ENCODE data around the gene CHAC1. TPM values are rescaled to one million over a fixed set of nuclear protein-coding genes. Genes with fewer than 3 reads are reported as not detected.

Gene CHAC1
- total RNA-seq, 1 experiment from 2014 or later: 48.7 TPM

- no peak overlapping the region for H2BK120ac ChIP-seq (ENCODE audit: low read depth, low read length, poor library complexity, severe bottlenecking)
- H3K27ac Mint-ChIP-seq: no peak overlapping the region
- H3K36me3 Mint-ChIP-seq (ENCODE audit: insufficient read depth in 1 of 3, low read depth in 3 of 3): no peaks in the 10 kb centered on the region; a peak in 1 of 7 replicates
- H3K79me2 ChIP-seq (ENCODE audit: insufficient read depth, low read length): no peaks in the 10 kb centered on the region
- H3K4ac ChIP-seq (ENCODE audit: low read depth, low read length): no peak overlapping the region
- no peak overlapping the region for H3K14ac ChIP-seq (ENCODE audit: insufficient read depth, low read length)
- no peak overlapping the region for H3K56ac ChIP-seq (ENCODE audit: insufficient read length, low read depth, low read length)
- no peak overlapping the region for H2AK5ac ChIP-seq (ENCODE audit: insufficient read length, low read length)
- H4K91ac ChIP-seq (ENCODE audit: insufficient read length, low read depth, low read length): no peak overlapping the region
- H4K5ac ChIP-seq (ENCODE audit: insufficient read length, low read depth, low read length): no peak overlapping the region
- H3T11ph ChIP-seq (ENCODE audit: low read length): no peak overlapping the region
- no peaks in the 10 kb centered on the region for H3K79me1 ChIP-seq (ENCODE audit: insufficient read depth, low read depth, low read length, poor library complexity, severe bottlenecking)
- H3K4me1 Mint-ChIP-seq: peaks cover 22 to 26% of the 10 kb centered on the region in 2 experiments
- no peaks in the 10 kb centered on the region for H4K20me1 ChIP-seq (ENCODE audit: control insufficient read depth, insufficient read depth, insufficient read length)
- no peak overlapping the region for H2BK12ac ChIP-seq (ENCODE audit: insufficient read length, low read depth, low read length)
- H3K4me2 ChIP-seq (ENCODE audit: insufficient read depth, insufficient read length, low read length): peak overlapping the region; percentile 68
- no peak overlapping the region for H3K9ac ChIP-seq (ENCODE audit: extremely low read depth, insufficient read length, low read length)
- peak overlapping the region in 1 of 2 experiments; percentile 87; a peak in 4 of 5 replicates for H3K4me3 Mint-ChIP-seq
- peaks cover 32% of the 10 kb centered on the region for H3K23me2 ChIP-seq (ENCODE audit: insufficient read length, low read depth, low read length, poor library complexity, severe bottlenecking)
- H2BK20ac ChIP-seq (ENCODE audit: low read depth, low read length, poor library complexity, severe bottlenecking): no peak overlapping the region
- no peak overlapping the region for H4K8ac ChIP-seq (replicated peaks; ENCODE audit: insufficient read length, low read depth, low read length)
- H3K9me3 Mint-ChIP-seq: peaks cover 3% of the 10 kb centered on the region in 2 experiments; a peak in 4 of 5 replicates
- H2BK5ac ChIP-seq (ENCODE audit: insufficient read length, low read length): no peak overlapping the region
- peaks cover 3% of the 10 kb centered on the region; the same call in 1 of the 2 replicates for H3K4me1 ChIP-seq (ENCODE audit: insufficient read depth, low read length)
- H2BK15ac ChIP-seq (ENCODE audit: low read depth, low read length): no peak overlapping the region
- no peaks in the 10 kb centered on the region for H3K9me3 ChIP-seq (ENCODE audit: control insufficient read depth, low read depth, low read length)
- no peak overlapping the region for H2AFZ ChIP-seq (ENCODE audit: low read length)
- no CpG with 5 or more reads among the region's 30 CpGs for WGBS (ENCODE audit: extremely low coverage, insufficient read length, low lambda C conversion rate)
- no peak for TF ChIP-seq CTCF (conservative IDR thresholded peaks at IDR 0.05)
- no peak overlapping the region for H3K18ac ChIP-seq (ENCODE audit: insufficient read length, low read depth, low read length)
- peaks cover 100% of the 10 kb centered on the region for H3K27me3 Mint-ChIP-seq (ENCODE audit: low read depth)
- no peak overlapping the region for H3K27ac ChIP-seq (ENCODE audit: insufficient read length, low read depth, low read length)
- no peak overlapping the region for H3K23ac ChIP-seq (ENCODE audit: insufficient read length, low read depth, low read length)
- no peak for DNase-seq
- H3K27me3 ChIP-seq (ENCODE audit: insufficient read depth, low read length): peaks cover 54% of the 10 kb centered on the region
These were observed 27.8 kb upstream of the CHAC1 start for GRCh38 chr15:40925495-40925862.

Measured in H9 (cell line).